ES-I3 (cell line): ENCODE data around the gene CPN1.
"Not testable (repeated sequence)": the region's sequence is repeated elsewhere in the genome, so short reads cannot be mapped to it uniquely, and the experiment has no call there.

Source experiments
- H3K36me3 ChIP-seq: 2 replicates; pipeline ENCODE4 v1.6.1; 2013; ENCODE audit warnings: mild to moderate bottlenecking, low read length, control low read depth, moderate library complexity; ENCODE audit not compliant: insufficient read depth
- H3K4me1 ChIP-seq: 2 replicates; pipeline ENCODE4 v1.6.1; 2013; ENCODE audit warnings: mild to moderate bottlenecking, control low read depth, low read length; ENCODE audit not compliant: insufficient read depth
- H3K9ac ChIP-seq: 2 replicates; pipeline ENCODE4 v1.6.1; 2013; ENCODE audit warnings: low read depth, mild to moderate bottlenecking, low read length, moderate library complexity
- H3K9me3 ChIP-seq: 2 replicates; pipeline ENCODE4 v1.6.1; 2013; ENCODE audit warnings: mild to moderate bottlenecking, low read length, moderate library complexity; ENCODE audit not compliant: control insufficient read depth, insufficient read depth

The CPN1 gene

GRCh38 chr10:100103581-100103980 lies 21.9 kb upstream of the CPN1 start:
- H3K36me3 ChIP-seq: no peaks in the 10 kb centered on the region
- no peak overlapping the region for H3K9ac ChIP-seq
- H3K4me1 ChIP-seq: no peaks in the 10 kb centered on the region; the same call in 1 of the 2 replicates
- no peaks in the 10 kb centered on the region; the same call in 1 of the 2 replicates for H3K9me3 ChIP-seq

- H3K9ac ChIP-seq: no peak overlapping the region
These were observed 19.8 kb upstream of the CPN1 start for GRCh38 chr10:100101192-100102076.

GRCh38 chr10:100100651-100101184 lies 19.0 kb upstream of the CPN1 start:
- no peaks in the 10 kb centered on the region for H3K9me3 ChIP-seq

More at GRCh38 chr10:100101192-100102076, 19.8 kb upstream of the CPN1 start:
- Histone ChIP-seq H3K36me3 (no peaks in the 10 kb centered on the region), H3K4me1 (no peaks in the 10 kb centered on the region; the same call in 1 of the 2 replicates), H3K9me3 (no peaks in the 10 kb centered on the region)

GRCh38 chr10:100089241-100089640 lies 7.6 kb upstream of the CPN1 start:
- Histone ChIP-seq H3K36me3 (no peaks in the 10 kb centered on the region), H3K9ac (no peak overlapping the region), H3K4me1 (no peaks in the 10 kb centered on the region), H3K9me3 (no peaks in the 10 kb centered on the region)

More at GRCh38 chr10:100100651-100101184, 19.0 kb upstream of the CPN1 start:
- Histone ChIP-seq H3K36me3 (no peaks in the 10 kb centered on the region), H3K9ac (no peak overlapping the region), H3K4me1 (no peaks in the 10 kb centered on the region; the same call in 1 of the 2 replicates)

- not testable (repeated sequence) for H3K36me3 ChIP-seq, H3K9me3 ChIP-seq, H3K9ac ChIP-seq, H3K4me1 ChIP-seq
These were observed 5.0 kb upstream of the CPN1 start for GRCh38 chr10:100086708-100087107.

- no peaks in the 10 kb centered on the region for H3K36me3 ChIP-seq
- H3K4me1 ChIP-seq: no peaks in the 10 kb centered on the region
- H3K9ac ChIP-seq: no peak overlapping the region
- no peaks in the 10 kb centered on the region for H3K9me3 ChIP-seq
These were observed 3.9 kb upstream of the CPN1 start for GRCh38 chr10:100085596-100085995.

GRCh38 chr10:100083623-100084022 lies 2.0 kb upstream of the CPN1 start:
- Histone ChIP-seq H3K9ac (no peak overlapping the region), H3K9me3 (no peaks in the 10 kb centered on the region), H3K4me1 (no peaks in the 10 kb centered on the region), H3K36me3 (no peaks in the 10 kb centered on the region)

- H3K9me3 ChIP-seq, H3K4me1 ChIP-seq, H3K36me3 ChIP-seq, H3K9ac ChIP-seq: not testable (repeated sequence)
These were observed 607 bp upstream of the CPN1 start for GRCh38 chr10:100082276-100082675.

GRCh38 chr10:100076750-100077149 lies 4.9 kb downstream of the CPN1 start:
- Histone ChIP-seq H3K36me3 (no peaks in the 10 kb centered on the region), H3K9me3 (no peaks in the 10 kb centered on the region), H3K4me1 (no peaks in the 10 kb centered on the region), H3K9ac (no peak overlapping the region)

GRCh38 chr10:100075426-100076220 lies 6.0 kb downstream of the CPN1 start:
- Histone ChIP-seq H3K9me3 (no peaks in the 10 kb centered on the region), H3K9ac (no peak overlapping the region), H3K4me1 (no peaks in the 10 kb centered on the region), H3K36me3 (no peaks in the 10 kb centered on the region)

- no peaks in the 10 kb centered on the region for H3K9me3 ChIP-seq
- H3K36me3 ChIP-seq: no peaks in the 10 kb centered on the region
- no peaks in the 10 kb centered on the region for H3K4me1 ChIP-seq
- no peak overlapping the region for H3K9ac ChIP-seq
These were observed 9.2 kb downstream of the CPN1 start for GRCh38 chr10:100072514-100072913.

- no peaks in the 10 kb centered on the region for H3K9me3 ChIP-seq
- H3K36me3 ChIP-seq: no peaks in the 10 kb centered on the region
- H3K9ac ChIP-seq: no peak overlapping the region
- no peaks in the 10 kb centered on the region for H3K4me1 ChIP-seq
These were observed 10.1 kb downstream of the CPN1 start for GRCh38 chr10:100071529-100071928.

- Histone ChIP-seq H3K4me1 (no peaks in the 10 kb centered on the region), H3K36me3 (no peaks in the 10 kb centered on the region), H3K9ac (no peak overlapping the region), H3K9me3 (no peaks in the 10 kb centered on the region)
These were observed 14.2 kb downstream of the CPN1 start for GRCh38 chr10:100067466-100067865.

- H3K9me3 ChIP-seq: no peaks in the 10 kb centered on the region
- H3K9ac ChIP-seq: no peak overlapping the region
- no peaks in the 10 kb centered on the region for H3K4me1 ChIP-seq
- H3K36me3 ChIP-seq: no peaks in the 10 kb centered on the region
These were observed 16.5 kb downstream of the CPN1 start for GRCh38 chr10:100065084-100065660.
